ENCODE results near the gene SPP1. TPM values are rescaled to one million over a fixed set of nuclear protein-coding genes. Genes with fewer than 3 reads are reported as not detected.

The SPP1 gene
- total RNA-seq, 4 donors from 2014 or later, result 59.0 to 344 (median 174) TPM

DNA sequence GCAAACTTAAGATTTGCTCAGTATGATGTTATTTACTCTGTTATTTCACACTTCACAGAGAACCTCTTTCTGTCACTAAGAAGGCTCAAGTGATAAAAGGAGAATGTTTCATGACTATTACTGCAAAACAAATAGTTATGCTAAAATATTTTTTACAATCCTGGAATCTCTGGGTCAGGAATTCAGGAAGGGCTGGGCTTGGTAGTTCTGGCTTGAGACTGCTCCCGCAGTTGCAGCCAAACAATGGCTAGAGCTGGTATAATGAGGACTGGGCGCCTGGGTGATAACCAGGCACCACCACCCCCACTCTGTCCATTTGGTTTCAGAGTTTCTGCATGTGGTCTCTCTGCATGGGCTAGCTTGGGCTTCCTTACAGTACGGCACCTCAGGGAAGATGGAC, 28.7 kb upstream of the SPP1 start:
- H3K36me3 ChIP-seq, result no peaks in the 10 kb centered on the region
- peaks cover 0 to 12% (median 3%) of the 10 kb centered on the region in 4 donors for H3K4me1 ChIP-seq
- H3K27me3 ChIP-seq, result no peaks in the 10 kb centered on the region
- no peak overlapping the region for H3K4me3 ChIP-seq
- 80 to 87% methylated on average over 3 of the region's 3 CpGs for WGBS, 2 donors
- TF ChIP-seq EP300 (IDR thresholded peaks at IDR 0.05), result no peak
- TF ChIP-seq POLR2A (IDR thresholded peaks at IDR 0.05), result no peak
- TF ChIP-seq, protein P1, sequence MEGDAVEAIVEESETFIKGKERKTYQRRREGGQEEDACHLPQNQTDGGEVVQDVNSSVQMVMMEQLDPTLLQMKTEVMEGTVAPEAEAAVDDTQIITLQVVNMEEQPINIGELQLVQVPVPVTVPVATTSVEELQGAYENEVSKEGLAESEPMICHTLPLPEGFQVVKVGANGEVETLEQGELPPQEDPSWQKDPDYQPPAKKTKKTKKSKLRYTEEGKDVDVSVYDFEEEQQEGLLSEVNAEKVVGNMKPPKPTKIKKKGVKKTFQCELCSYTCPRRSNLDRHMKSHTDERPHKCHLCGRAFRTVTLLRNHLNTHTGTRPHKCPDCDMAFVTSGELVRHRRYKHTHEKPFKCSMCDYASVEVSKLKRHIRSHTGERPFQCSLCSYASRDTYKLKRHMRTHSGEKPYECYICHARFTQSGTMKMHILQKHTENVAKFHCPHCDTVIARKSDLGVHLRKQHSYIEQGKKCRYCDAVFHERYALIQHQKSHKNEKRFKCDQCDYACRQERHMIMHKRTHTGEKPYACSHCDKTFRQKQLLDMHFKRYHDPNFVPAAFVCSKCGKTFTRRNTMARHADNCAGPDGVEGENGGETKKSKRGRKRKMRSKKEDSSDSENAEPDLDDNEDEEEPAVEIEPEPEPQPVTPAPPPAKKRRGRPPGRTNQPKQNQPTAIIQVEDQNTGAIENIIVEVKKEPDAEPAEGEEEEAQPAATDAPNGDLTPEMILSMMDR (IDR thresholded peaks at IDR 0.05), result no peak
- DNase-seq (ENCODE audit: low spot score in 2 of 2), result no peak
- peak overlapping the region in 1 of 4 donors; percentile 41 for H3K27ac ChIP-seq
- no peaks in the 10 kb centered on the region for H3K9me3 ChIP-seq

DNA sequence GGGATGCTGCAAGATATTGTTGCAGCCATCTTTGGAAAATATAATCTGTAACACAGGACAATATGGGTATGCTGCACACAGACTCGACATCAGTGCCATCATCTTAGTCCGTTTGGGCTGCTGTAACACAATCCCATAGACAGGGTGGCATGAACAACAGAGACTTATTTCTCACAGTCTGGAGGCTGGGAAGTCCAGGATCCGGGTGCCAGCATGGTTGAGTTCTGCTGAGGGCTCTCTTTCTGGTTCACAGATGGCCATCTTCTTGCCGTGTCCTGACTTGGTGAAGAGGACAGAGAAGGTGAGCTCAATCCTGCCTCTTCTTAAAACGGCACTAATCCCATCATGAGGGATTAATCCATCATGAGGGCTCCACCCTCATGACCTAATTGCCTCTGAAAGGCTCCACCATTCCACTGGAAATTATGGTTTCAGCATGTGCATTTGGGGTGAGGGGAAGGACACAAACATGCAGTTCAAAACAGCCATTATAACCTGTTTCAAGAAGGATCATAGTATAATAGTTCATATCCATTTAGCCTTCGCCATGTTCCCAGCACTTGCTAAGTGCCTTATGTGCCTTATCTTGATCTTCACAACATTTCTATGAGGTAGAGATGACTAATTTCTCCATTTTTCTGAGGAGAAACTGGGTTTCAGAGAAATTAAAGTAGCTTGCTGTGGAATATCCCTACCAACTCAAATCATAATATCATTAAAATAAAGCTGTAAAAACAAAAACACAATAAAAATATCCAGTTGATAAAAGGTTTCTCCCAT, 27.9 kb upstream of the SPP1 start:
- Histone ChIP-seq H3K4me3 (no peak overlapping the region), H3K27me3 (no peaks in the 10 kb centered on the region), H3K4me1 (peaks cover 0 to 12% (median 3%) of the 10 kb centered on the region in 4 donors), H3K27ac (no peak overlapping the region), H3K36me3 (no peaks in the 10 kb centered on the region), H3K9me3 (no peaks in the 10 kb centered on the region)
- TF ChIP-seq EP300 (IDR thresholded peaks at IDR 0.05) (no peak), POLR2A (IDR thresholded peaks at IDR 0.05) (no peak)
- TF ChIP-seq, protein P1 (IDR thresholded peaks at IDR 0.05), result no peak
- 79 to 88% methylated on average over 6 of the region's 6 CpGs for WGBS, 2 donors
- no peak for DNase-seq (ENCODE audit: low spot score in 2 of 2)

DNA sequence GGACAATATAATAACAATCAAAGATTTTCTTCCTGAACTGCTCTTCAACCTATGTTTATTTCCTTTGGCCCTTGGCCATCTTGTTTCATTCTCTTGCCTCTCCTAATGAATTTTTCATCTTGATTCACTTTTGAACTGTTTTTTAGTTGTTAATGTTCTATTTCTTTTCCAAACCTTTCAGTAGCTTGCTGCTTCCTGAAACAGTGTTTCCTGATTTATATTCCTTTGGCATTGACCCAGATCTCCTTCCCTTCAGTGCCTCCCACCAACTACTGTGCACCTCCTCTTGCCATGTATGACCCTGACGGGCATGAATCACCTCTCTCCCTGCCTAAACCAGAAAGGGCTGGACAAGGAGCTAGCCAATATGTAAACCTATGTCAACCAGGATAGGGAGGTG, 25.6 kb upstream of the SPP1 start:
- H3K36me3 ChIP-seq, result no peaks in the 10 kb centered on the region
- no peak for TF ChIP-seq POLR2A (IDR thresholded peaks at IDR 0.05)
- no peak for TF ChIP-seq EP300 (IDR thresholded peaks at IDR 0.05)
- TF ChIP-seq, protein P1 (IDR thresholded peaks at IDR 0.05), result no peak
- no peak for DNase-seq (ENCODE audit: low spot score in 2 of 2)

DNA sequence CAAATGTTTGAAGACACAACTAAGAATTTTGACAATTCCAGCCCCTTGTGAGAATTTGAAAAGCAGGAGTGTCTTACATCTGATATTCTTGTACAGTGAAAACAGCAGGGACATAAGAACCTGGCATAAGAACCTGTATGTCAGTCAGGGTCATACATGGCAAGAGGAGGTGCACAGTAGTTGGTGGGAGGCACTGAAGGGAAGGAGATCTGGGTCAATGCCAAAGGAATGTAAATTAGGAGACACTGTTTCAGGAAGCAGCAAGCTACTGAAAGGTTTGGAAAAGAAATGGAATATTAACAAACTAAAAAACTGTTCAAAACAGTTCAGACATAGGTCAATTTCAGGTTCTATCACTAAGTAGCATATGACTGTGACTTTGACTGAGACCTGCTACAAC, 25.0 kb upstream of the SPP1 start:
- no peak for DNase-seq (ENCODE audit: low spot score in 2 of 2)
- no peak for TF ChIP-seq POLR2A (IDR thresholded peaks at IDR 0.05)
- TF ChIP-seq EP300 (IDR thresholded peaks at IDR 0.05), result no peak
- TF ChIP-seq, protein P1 (IDR thresholded peaks at IDR 0.05), result no peak
- H3K4me3 ChIP-seq, result no peak overlapping the region
- H3K4me1 ChIP-seq, result peaks cover 0 to 12% (median 3%) of the 10 kb centered on the region in 4 donors
- no peaks in the 10 kb centered on the region for H3K36me3 ChIP-seq
- no peaks in the 10 kb centered on the region for H3K9me3 ChIP-seq
- peak overlapping the region in 2 of 4 donors; percentile 47 to 48 for H3K27ac ChIP-seq
- no peaks in the 10 kb centered on the region for H3K27me3 ChIP-seq

More for the DNA sequence above, 25.6 kb upstream of the SPP1 start:
- H3K27ac ChIP-seq, result peak overlapping the region in 2 of 4 donors; percentile 47 to 48
- H3K4me3 ChIP-seq, result no peak overlapping the region
- peaks cover 0 to 12% (median 3%) of the 10 kb centered on the region in 4 donors for H3K4me1 ChIP-seq
- H3K27me3 ChIP-seq, result no peaks in the 10 kb centered on the region
- WGBS, 2 donors, result 31 to 36% methylated on average over 1 of the region's 1 CpG
- H3K9me3 ChIP-seq, result no peaks in the 10 kb centered on the region

DNA sequence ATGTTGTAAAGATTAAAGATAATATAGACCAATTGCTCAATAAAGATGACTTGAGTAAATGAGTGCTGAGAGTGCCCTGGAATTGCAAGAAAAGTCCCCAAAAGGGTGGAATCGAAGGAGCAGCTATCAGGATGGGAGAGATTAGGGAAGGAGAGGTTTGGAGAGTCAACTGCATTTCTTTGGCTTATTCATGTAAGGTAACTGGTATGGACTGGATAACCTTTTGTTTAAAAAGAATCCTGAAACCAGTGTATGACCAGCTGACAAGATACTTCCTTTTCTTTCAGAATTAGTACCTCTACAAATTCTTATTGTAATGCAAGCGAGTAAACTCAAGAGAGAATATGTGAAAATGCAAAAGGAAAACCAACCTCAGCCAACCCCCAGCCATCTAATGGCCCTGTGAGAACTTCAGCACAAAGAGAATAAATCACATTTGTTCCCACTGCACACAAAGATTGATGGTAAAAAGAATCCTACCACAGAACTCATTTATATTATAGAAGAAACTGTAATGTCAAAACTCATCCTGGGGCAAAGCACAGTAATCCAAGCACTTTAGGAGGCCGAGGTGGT, 24.5 kb upstream of the SPP1 start:
- H3K27me3 ChIP-seq, result no peaks in the 10 kb centered on the region
- peaks cover 0 to 12% (median 3%) of the 10 kb centered on the region in 4 donors for H3K4me1 ChIP-seq
- 86 to 87% methylated on average over 3 of the region's 3 CpGs for WGBS, 2 donors
- no peaks in the 10 kb centered on the region for H3K9me3 ChIP-seq
- DNase-seq (ENCODE audit: low spot score in 2 of 2), result no peak
- H3K27ac ChIP-seq, result no peak overlapping the region
- no peak for TF ChIP-seq POLR2A (IDR thresholded peaks at IDR 0.05)
- no peak for TF ChIP-seq EP300 (IDR thresholded peaks at IDR 0.05)
- TF ChIP-seq, protein P1 (IDR thresholded peaks at IDR 0.05), result no peak
- H3K36me3 ChIP-seq, result no peaks in the 10 kb centered on the region
- H3K4me3 ChIP-seq, result no peak overlapping the region
